Dermis blood vessel endothelial cell (primary cell): ENCODE measurements around the gene BANF2. TPM values are rescaled to one million over a fixed set of nuclear protein-coding genes. Genes with fewer than 3 reads are reported as not detected.
"Not testable (repeated sequence)": the region's sequence is repeated elsewhere in the genome, so short reads cannot be mapped to it uniquely, and the experiment has no call there.

Source experiments
- DNase-seq: peaks from one replicate; pipeline ENCODE4 v3.0.0; 2010
- total RNA-seq: library from RNA; depleted of rRNA; stranded (reverse); fragments of >200 nt; gene quantifications from 2 replicates; pipeline ENCODE4 v1.2.3, GENCODE V29; 2014

The BANF2 gene
- total RNA-seq, 1 donor from 2014 or later = not detected

DNA sequence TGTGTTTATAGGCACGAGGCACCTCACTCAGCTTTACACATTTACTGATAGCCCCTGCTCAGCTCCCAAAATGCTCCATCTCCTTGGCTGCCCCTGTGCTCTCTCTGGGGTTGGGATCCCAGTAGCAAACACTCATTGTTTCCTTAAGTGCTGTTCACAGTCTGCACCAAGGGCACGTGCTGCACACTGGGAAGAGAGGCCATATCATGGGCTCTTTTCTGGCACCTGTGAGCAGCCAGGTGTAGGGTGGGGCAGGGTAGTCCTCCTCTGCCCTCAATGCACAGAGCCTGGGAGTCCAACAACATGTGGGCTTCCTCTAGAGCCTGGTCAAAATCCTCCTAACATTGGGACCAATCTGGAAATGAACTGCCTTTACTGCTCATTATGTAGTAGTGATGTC lies 67.9 kb downstream of the BANF2 start:
- DNase-seq = no peak

DNA sequence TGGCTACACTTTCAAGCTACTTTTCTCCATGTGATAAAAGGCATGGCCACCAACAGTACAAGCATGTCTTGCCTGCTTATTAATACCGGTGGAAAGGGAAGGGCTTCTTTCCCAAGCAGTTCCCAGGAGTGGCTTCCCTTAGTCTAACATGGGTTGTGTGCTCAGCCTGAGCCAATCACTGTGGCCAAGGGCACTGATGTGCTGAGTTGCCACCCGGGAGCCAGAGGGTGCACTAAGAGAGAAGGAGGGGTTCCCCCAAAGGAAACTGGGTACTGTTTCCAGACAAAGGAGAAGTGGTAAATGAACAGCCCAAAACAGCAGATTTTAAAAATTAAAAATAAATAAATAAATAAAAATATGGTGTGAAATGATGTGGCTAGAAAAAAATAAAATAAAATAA lies 68.5 kb downstream of the BANF2 start:
- DNase-seq = no peak

DNA sequence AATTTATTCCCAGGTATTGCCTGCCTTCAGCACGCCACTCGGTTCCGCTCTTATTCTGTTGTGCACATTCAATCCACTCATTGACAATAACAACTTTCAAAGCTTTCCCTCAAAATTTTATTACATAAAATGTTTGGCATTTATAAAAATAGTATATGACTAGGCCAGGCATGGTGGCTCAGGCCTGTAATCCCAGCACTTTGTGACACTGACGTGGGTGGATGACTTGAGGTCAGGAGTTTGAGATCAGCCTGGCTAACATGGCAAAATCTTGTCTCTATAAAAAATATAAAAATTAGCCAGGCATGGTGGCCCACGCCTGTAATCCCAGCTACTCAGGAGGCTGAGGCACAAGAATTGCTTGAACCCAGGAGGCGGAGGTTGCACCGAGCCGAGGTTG lies 70.0 kb downstream of the BANF2 start:
- DNase-seq = not testable (repeated sequence)

DNA sequence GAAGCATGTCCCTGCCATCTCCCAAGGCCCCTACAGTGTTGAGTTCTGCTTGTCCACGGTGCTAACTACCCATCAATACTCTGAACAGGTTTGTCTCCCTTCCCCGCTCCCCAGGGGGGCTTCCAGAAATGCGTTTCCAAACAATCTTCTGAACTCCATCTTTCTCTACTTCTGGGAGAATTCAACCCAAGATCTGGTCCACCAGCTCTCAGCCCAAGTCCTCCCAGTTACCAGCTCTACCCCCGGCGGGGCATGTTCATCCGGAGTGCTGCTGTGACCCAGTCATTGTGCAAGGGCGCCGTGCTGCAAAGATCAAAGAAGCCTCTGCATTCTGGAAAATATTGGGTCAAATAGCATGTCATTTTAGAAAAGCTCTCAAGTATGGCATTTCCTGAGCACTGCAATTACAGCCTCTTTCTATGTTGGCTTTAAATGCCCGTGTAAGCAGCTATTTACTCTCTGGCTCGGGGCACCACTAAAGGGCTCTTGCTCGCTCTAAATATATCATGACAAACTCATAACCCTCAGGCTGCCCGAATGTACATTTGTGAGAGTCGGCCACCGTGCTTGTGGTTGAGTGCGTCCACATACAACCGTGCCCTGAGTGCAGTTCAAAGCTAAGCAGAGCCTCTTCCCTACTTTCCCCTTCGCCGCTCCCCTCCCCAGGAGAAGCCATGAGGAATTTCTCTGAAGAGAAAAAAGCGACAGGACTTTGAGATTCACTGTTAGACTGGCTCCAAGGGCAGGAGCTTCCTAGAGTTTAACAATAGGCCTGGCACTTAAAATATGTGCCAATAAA lies 71.6 kb downstream of the BANF2 start:
- peak; percentile 19 for DNase-seq

DNA sequence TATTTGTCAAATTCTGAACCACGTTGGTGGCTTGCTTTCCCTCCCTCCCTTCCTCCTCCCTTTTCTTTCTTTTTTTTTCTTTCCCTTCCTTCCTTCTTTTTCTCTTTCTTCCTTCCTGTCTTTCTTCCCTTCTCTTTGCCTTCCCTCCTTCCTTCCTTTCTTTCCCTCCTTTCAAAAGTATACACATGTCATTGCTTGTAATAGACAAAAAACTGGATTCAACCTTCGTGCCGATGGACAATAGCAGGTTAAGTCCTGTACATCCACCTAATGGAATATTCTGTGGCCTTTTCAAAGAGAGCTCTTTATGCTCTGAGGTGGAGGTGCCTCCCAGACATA lies 72.2 kb downstream of the BANF2 start:
- no peak for DNase-seq

DNA sequence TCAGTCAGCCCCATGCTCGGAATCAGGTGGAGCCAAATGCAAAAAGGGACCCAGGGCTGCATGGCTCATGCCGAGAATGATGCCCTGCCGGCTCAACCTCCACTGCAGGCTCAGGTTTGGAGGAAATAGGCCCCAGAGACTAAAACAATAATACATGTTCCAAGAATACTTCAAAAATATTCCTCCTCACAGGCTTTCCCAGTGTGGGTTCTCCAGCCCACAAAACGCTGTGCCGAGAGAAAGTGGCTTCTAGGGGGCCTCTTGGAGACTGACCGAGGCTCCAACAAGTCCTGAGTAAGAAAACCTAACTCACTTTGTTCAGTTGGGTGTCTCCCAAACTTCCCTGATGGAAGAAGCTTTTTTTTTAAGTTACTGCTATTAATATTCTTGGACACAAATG lies 73.9 kb downstream of the BANF2 start:
- no peak for DNase-seq

DNA sequence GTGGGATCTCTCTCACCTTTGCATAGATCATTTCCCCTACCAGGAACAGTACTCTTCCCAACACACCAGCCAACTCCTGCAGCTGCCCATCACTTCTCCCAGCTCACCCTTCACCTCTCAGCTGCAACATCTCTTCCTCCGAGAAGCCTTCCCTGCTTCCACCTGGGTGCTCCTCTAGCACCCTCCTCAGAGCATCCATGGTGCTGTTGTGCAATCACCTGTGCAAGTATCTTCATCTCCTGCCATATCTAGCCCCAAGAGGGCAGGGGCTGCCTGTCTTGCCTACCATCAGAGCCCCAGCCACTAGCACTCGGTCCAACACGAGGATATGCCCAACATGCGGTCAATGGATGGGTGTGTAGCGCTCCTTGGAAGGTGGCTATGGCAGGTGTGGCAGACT lies 75.8 kb downstream of the BANF2 start:
- DNase-seq = no peak

DNA sequence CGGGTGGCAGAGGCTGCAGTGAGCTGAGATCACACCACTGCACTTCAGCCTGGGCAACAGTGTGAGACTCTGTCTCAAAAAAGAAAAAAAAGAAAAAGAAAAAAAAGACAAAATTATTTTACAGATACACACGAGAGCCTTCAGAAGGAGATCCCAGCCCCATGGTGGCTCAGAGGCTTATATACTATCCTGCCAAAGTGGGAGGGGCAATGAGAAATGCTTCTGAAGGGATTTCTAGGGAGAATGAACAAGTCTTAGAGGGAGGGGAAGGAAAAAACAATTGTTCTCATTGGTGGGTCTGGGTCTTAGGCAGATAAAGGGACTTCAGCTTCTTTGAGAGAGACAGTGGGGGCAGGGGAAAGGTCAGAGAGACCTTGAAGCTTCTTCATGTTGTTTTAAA lies 76.8 kb downstream of the BANF2 start:
- DNase-seq = no peak

DNA sequence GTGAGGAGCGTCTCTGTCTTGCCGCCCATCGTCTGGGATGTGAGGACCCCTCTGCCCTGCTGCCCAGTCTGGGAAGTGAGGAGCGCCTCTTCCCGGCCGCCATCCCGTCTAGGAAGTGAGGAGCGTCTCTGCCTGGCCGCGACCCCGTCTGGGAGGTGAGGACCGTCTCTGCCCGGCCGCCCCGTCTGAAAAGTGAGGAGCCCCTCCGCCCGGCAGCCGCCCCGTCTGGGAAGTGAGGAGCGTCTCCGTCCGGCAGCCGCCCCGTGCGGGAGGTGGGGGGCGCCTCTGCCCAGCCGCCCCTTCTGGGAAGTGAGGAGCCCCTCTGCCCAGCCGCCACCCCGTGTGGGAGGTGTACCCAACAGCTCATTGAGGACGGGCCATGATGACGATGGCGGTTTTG lies 79.2 kb downstream of the BANF2 start:
- not testable (repeated sequence) for DNase-seq

DNA sequence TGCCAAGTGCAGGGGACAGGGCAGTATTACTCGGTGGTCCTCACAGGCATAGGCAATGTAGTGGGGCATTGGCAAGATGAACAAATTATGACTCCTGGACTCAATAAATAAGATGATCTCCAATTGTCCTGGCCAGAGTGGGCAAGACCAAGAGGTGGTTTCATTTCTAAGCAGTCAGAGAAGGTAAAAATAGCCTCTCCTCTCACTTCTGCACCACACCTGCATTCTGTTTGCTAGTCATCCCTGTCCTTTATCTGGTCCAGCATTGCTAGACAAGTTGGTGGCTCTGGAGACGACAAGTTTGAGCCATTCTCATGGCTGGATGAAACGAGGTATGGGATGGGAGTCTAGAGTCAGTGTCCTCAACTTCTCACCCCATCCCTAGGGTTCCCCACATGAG lies 83.0 kb downstream of the BANF2 start:
- DNase-seq = no peak

DNA sequence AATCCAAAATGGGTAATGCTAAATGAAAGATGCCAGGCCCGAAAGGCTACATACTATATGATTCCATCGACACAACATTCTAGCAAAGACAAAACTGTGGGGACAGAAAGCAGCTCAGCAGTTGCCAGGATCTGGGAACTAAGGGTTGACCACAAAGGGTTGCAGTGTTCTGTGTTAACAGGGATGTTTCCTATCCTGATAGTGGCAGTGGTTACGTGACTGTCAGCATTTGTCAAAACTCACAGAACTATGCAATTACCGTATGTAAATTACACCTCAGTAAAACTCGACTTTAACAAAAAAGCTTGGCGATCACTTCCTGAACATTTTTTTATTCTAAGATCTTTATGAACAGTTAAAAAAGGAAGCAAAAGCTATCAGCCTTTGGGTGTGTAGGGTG lies 83.9 kb downstream of the BANF2 start:
- DNase-seq = no peak

DNA sequence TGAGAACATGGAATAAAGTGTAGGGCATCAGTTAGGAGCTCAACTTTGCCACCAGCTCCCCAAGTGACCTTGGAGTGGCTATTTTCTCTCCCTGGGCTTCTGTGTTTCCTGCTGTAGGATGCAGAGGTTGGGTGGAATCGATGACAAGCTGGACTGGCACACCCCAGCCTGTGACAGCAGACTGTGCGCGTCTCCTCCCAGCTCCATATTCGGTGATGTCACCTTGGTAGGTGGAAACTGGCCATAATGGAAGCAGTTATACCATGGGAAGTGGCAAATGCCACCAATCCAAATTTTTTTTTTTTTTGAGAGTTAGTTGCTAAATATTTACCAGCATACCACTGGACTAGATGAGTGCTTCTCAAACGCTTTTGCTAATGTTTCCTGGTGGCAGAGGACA lies 85.2 kb downstream of the BANF2 start:
- DNase-seq = no peak

Other genes with a start within 250 kb of the BANF2 start
- gene BFSP1, start 168.6 kb upstream of the BANF2 start, total RNA-seq = 1.9 and 4.4 TPM in 2 replicates
- gene DSTN, start 129.9 kb upstream of the BANF2 start, total RNA-seq = 157 and 236 TPM in 2 replicates
- gene RRBP1, start 17.7 kb upstream of the BANF2 start, total RNA-seq = 123 and 224 TPM in 2 replicates